Measurements from ENCODE around the gene CRYBG3.

DNA sequence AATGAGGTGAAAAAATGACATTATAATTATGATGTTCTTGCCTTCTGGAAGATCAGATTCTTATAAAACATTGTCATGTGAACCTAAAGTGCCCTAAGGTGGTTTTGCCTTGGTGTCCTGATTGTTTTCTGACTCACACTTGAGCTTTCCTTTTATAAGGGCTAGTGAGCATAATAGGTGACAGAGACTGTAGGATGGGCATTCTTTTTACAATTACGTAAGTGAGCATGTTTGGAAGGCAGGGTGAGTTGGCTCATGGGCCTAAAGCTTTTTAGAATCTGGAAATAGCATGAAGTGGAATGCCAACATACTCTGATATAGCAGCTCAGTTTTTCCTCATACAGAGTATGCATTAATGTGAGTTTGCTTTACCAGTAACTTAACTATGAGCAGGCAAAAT, 41.2 kb downstream of the CRYBG3 start:
- TF ChIP-seq, protein P1, sequence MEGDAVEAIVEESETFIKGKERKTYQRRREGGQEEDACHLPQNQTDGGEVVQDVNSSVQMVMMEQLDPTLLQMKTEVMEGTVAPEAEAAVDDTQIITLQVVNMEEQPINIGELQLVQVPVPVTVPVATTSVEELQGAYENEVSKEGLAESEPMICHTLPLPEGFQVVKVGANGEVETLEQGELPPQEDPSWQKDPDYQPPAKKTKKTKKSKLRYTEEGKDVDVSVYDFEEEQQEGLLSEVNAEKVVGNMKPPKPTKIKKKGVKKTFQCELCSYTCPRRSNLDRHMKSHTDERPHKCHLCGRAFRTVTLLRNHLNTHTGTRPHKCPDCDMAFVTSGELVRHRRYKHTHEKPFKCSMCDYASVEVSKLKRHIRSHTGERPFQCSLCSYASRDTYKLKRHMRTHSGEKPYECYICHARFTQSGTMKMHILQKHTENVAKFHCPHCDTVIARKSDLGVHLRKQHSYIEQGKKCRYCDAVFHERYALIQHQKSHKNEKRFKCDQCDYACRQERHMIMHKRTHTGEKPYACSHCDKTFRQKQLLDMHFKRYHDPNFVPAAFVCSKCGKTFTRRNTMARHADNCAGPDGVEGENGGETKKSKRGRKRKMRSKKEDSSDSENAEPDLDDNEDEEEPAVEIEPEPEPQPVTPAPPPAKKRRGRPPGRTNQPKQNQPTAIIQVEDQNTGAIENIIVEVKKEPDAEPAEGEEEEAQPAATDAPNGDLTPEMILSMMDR (optimal IDR thresholded peaks at IDR 0.05 in 1 of 3, IDR thresholded peaks at IDR 0.05 in 1 of 3, conservative IDR thresholded peaks at IDR 0.05 in 1 of 3; ENCODE audit: extremely low read depth in 1 of 3, insufficient read depth in 2 of 3, low read length in 3 of 3), result no peak
- TF ChIP-seq EZH2 (IDR thresholded peaks at IDR 0.05; ENCODE audit: low read length), result no peak
